ENCODE data around the gene SLC22A5. TPM values are rescaled to one million over a fixed set of nuclear protein-coding genes. Genes with fewer than 3 reads are reported as not detected.

The SLC22A5 gene
- total and polyA plus RNA-seq, 7 donors: 26.6 to 145 (median 60.6) TPM

DNA sequence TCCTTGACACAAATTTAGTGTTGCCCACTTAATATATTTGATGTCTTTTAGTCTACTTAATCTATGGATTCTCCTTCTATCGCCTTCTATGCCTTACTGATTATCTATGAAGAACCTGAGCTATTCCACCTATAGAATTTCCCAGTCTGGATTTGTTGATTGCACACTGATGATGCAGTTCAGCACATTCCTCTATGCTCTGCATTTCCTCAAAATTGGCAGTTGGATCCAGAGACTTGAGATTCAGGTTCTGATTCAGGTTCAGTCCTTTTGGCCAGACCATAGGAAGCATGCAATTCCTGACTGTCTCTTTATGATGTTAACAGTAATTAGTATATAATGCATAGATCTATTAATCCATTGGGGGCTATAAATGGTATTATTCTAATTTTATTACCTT, 13.8 kb downstream of the SLC22A5 start:
- peaks cover 0 to 95% of the 10 kb centered on the region in 2 donors for H3K36me3 ChIP-seq (ENCODE audit: insufficient read depth in 1 of 2, low read depth in 1 of 2)
- intact Hi-C loops (cut with DNase I): loop anchor here in 1 of 2 donors (5.0 kb wide), 1 partner anchor 34 kb away; no protein-coding TSS in a partner anchor
- 42 to 100% (median 99%) methylated on average over 1 of the region's 1 CpG for WGBS, 3 donors
- ATAC-seq (no peak), DNase-seq (no peak)
- TF ChIP-seq, protein P1, sequence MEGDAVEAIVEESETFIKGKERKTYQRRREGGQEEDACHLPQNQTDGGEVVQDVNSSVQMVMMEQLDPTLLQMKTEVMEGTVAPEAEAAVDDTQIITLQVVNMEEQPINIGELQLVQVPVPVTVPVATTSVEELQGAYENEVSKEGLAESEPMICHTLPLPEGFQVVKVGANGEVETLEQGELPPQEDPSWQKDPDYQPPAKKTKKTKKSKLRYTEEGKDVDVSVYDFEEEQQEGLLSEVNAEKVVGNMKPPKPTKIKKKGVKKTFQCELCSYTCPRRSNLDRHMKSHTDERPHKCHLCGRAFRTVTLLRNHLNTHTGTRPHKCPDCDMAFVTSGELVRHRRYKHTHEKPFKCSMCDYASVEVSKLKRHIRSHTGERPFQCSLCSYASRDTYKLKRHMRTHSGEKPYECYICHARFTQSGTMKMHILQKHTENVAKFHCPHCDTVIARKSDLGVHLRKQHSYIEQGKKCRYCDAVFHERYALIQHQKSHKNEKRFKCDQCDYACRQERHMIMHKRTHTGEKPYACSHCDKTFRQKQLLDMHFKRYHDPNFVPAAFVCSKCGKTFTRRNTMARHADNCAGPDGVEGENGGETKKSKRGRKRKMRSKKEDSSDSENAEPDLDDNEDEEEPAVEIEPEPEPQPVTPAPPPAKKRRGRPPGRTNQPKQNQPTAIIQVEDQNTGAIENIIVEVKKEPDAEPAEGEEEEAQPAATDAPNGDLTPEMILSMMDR (IDR thresholded peaks at IDR 0.05): no peak
- no peaks in the 10 kb centered on the region for H3K27me3 ChIP-seq (ENCODE audit: insufficient read depth in 3 of 3, low read length in 2 of 3)
- H3K4me3 ChIP-seq: no peak overlapping the region
- no peaks in the 10 kb centered on the region for H3K9me3 ChIP-seq
- no peak overlapping the region for H3K27ac ChIP-seq
- H3K4me1 ChIP-seq: peaks cover 33% of the 10 kb centered on the region

DNA sequence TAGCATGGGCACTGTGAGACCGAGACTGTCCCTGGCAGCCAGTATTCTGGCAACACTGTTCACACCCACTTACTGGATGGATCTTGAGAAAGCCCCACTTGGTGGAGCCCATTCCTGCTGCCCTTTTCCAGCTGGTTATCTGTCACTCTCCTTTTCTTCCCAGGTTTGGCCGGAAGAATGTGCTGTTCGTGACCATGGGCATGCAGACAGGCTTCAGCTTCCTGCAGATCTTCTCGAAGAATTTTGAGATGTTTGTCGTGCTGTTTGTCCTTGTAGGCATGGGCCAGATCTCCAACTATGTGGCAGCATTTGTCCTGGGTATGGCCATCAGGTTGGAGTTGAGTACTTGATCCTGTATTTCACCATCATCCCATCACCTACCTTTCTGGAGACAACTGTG, 14.5 kb downstream of the SLC22A5 start:
- H3K27me3 ChIP-seq (ENCODE audit: insufficient read depth in 3 of 3, low read length in 2 of 3): no peaks in the 10 kb centered on the region
- intact Hi-C loops (cut with DNase I): loop anchor here in 1 of 2 donors (5.0 kb wide), 1 partner anchor 33 kb away; no protein-coding TSS in a partner anchor
- TF ChIP-seq, protein P1 (IDR thresholded peaks at IDR 0.05): no peak
- 82 to 90% (median 85%) methylated on average over 5 of the region's 5 CpGs for WGBS, 3 donors
- DNase-seq: no peak
- H3K4me1 ChIP-seq: peaks cover 33% of the 10 kb centered on the region
- H3K36me3 ChIP-seq (ENCODE audit: insufficient read depth in 1 of 2, low read depth in 1 of 2): peaks cover 0 to 97% of the 10 kb centered on the region in 2 donors
- ATAC-seq: no peak
- H3K9me3 ChIP-seq: no peaks in the 10 kb centered on the region
- no peak overlapping the region for H3K27ac ChIP-seq
- no peak overlapping the region for H3K4me3 ChIP-seq

DNA sequence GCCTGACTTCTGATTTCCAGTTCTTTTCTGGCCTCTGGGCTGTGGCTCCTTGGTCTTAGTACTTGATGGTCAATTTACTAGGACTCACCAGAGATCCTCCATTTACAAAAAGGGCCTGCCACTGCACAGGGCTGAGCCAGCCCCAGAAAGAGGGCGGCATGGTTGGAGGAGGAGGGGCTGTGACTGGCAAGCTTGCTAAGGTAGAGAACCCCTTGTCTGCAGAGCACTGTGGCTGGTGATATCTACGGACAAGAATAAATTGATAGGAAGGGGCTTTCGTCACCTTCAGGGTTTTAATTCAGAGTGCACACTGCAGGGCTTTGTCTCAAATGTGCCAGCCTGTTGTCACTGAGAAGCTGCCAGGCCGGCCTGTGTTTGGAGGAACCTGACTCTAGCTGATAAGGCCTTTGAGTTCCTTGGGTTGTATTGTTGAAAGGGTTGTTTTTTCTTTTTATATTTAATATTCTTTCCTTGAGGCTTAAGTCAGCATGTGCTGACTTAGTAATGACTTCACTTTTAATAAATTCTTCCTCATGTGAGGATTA, 15.1 kb downstream of the SLC22A5 start:
- intact Hi-C loops (cut with DNase I): loop anchor here in 1 of 2 donors (5.0 kb wide), 2 partner anchors 33 to 433 kb away; no protein-coding TSS in a partner anchor
- ATAC-seq (no peak), DNase-seq (no peak)
- no peak overlapping the region for H3K4me3 ChIP-seq
- no peaks in the 10 kb centered on the region for H3K9me3 ChIP-seq
- peaks cover 0 to 97% of the 10 kb centered on the region in 2 donors for H3K36me3 ChIP-seq (ENCODE audit: insufficient read depth in 1 of 2, low read depth in 1 of 2)
- peaks cover 35% of the 10 kb centered on the region for H3K4me1 ChIP-seq
- no peak overlapping the region for H3K27ac ChIP-seq
- 90 to 95% (median 91%) methylated on average over 4 of the region's 4 CpGs for WGBS, 3 donors
- H3K27me3 ChIP-seq (ENCODE audit: insufficient read depth in 3 of 3, low read length in 2 of 3): no peaks in the 10 kb centered on the region
- TF ChIP-seq, protein P1 (IDR thresholded peaks at IDR 0.05): no peak

DNA sequence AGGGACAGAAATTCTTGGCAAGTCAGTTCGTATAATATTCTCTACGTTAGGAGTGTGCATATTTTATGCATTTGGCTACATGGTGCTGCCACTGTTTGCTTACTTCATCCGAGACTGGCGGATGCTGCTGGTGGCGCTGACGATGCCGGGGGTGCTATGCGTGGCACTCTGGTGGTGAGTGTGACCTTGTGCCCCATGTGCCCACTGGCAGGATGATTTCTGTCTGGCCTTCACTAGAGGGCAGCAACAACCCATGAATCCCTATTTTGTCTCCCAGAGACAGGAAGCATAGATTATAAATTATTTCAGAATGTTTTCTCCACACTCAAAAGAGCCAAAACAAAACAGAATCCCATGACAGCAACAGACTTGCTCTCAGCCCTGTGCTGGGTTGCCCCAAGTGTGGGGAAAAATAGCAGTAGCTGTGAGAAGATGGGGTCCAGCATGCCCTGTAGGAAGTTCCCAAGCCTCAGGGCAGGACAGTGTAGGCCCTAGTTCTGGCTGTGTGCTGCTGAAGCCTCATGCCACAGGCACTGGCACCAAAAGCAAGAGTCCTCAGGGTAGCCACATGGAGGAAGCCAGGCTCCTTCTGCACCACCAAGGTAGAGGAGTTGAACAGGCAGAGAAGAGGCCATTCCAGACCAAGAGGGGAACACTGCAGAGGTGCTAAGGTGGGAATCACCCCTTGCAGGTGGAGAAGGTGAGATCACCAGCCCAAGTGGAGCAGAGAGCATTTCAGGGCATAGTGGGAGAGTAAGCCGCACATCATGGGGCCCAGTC, 16.0 kb downstream of the SLC22A5 start:
- 28 to 52% (median 33%) methylated on average over 9 of the region's 9 CpGs for WGBS, 3 donors
- peaks cover 39% of the 10 kb centered on the region for H3K4me1 ChIP-seq
- H3K9me3 ChIP-seq: no peaks in the 10 kb centered on the region
- DNase-seq (peak in 1 of 2 donors; percentile 45), ATAC-seq (peak; percentile 26 to 58 (median 48))
- H3K27me3 ChIP-seq (ENCODE audit: insufficient read depth in 3 of 3, low read length in 2 of 3): no peaks in the 10 kb centered on the region
- TF ChIP-seq, protein P1 (IDR thresholded peaks at IDR 0.05): peak; percentile 65
- H3K27ac ChIP-seq: peak overlapping the region; percentile 33
- no peak overlapping the region for H3K4me3 ChIP-seq
- peaks cover 0 to 97% of the 10 kb centered on the region in 2 donors for H3K36me3 ChIP-seq (ENCODE audit: insufficient read depth in 1 of 2, low read depth in 1 of 2)
- intact Hi-C loops (cut with DNase I): loop anchor here in 1 of 2 donors (2.0 to 5.0 kb wide), 2 partner anchors 115 to 432 kb away; no protein-coding TSS in a partner anchor

Data from psoas muscle (tissue), 8 donors.